Fibroblast of lung (primary cell): ENCODE measurements around the gene CUTA. TPM values are rescaled to one million over a fixed set of nuclear protein-coding genes. Genes with fewer than 3 reads are reported as not detected.

Experiments used
- DNase-seq, 2 donors: peaks; one replicate each; pipeline versions ENCODE4 v3.0.0 to v3.0.0-alpha.2; 2010; ENCODE audit warnings: low read depth in 2 of 2
- H2AFZ ChIP-seq: 2 replicates; pipeline ENCODE4 v1.5.1; 2012; ENCODE audit warnings: low read length, control low read depth, inconsistent platforms
- H3K27ac ChIP-seq: 2 replicates; pipeline ENCODE4 v1.5.1; 2011; ENCODE audit warnings: low read length, control low read depth; ENCODE audit not compliant: insufficient read depth
- H3K27me3 ChIP-seq: 2 replicates; pipeline ENCODE4 v1.5.1; 2011; ENCODE audit warnings: mild to moderate bottlenecking, low read length; ENCODE audit not compliant: control insufficient read depth, insufficient read depth
- H3K36me3 ChIP-seq: 2 replicates; pipeline ENCODE4 v1.5.1; 2011; ENCODE audit warnings: low read length; ENCODE audit not compliant: control insufficient read depth, insufficient read depth
- H3K4me1 ChIP-seq: 2 replicates; pipeline ENCODE4 v1.5.1; 2011; ENCODE audit warnings: low read length; ENCODE audit not compliant: control insufficient read depth, insufficient read depth; ENCODE audit errors: extremely low read depth
- H3K4me2 ChIP-seq: 2 replicates; pipeline ENCODE4 v1.5.1; 2011; ENCODE audit warnings: low read length, control low read depth; ENCODE audit not compliant: insufficient read depth; ENCODE audit errors: extremely low read depth
- H3K4me3 ChIP-seq, 4 experiments: fragments of 200-600 bp in 1 of 4; sonication (generic) in 1 of 4; replicated peaks in 1 of 4; 2 replicates each; pipeline ENCODE4 v1.5.1; 2011 to 2016; ENCODE audit warnings: low read length in 4 of 4, low read depth in 3 of 4, mild to moderate bottlenecking in 3 of 4, control low read depth in 2 of 4, inconsistent platforms in 1 of 4, mixed read lengths in 1 of 4; ENCODE audit not compliant: insufficient read depth in 1 of 4; ENCODE audit errors: control extremely low read depth in 1 of 4
- H3K79me2 ChIP-seq: 2 replicates; pipeline ENCODE4 v1.5.1; 2012; ENCODE audit warnings: mild to moderate bottlenecking, low read length, inconsistent platforms; ENCODE audit not compliant: control insufficient read depth, insufficient read depth
- H3K9ac ChIP-seq: 2 replicates; pipeline ENCODE4 v1.5.1; 2011; ENCODE audit warnings: mild to moderate bottlenecking, low read length, control low read depth; ENCODE audit not compliant: insufficient read depth
- H3K9me3 ChIP-seq: 2 replicates; pipeline ENCODE4 v1.5.1; 2012; ENCODE audit warnings: low read depth, low read length; ENCODE audit not compliant: control insufficient read depth, insufficient read depth
- H4K20me1 ChIP-seq: 2 replicates; pipeline ENCODE4 v1.5.1; 2011; ENCODE audit warnings: low read length; ENCODE audit not compliant: control insufficient read depth, insufficient read depth; ENCODE audit errors: extremely low read depth
- CTCF ChIP-seq, 2 donors: IDR thresholded peaks in 1 of 2; conservative IDR thresholded peaks in 1 of 2; 1 replicate in 1 of 2; 2 replicates in 1 of 2; pipeline ENCODE4 v1.5.1; 2011 to 2012; ENCODE audit warnings: low read length in 2 of 2, control low read depth in 1 of 2, inconsistent platforms in 1 of 2, low read depth in 1 of 2, mild to moderate bottlenecking in 1 of 2
- EZH2 ChIP-seq: IDR thresholded peaks from 2 replicates; pipeline ENCODE4 v1.5.1; 2012; ENCODE audit warnings: low read length, control low read depth, mild to moderate bottlenecking; ENCODE audit errors: missing control alignments
- polyA plus RNA-seq, 2 donors: library from polyadenylated mRNA; depleted of rRNA in 1 of 2; stranded (reverse) in 1 of 2; unstranded in 1 of 2; fragments of >200 nt; gene quantifications; 2 replicates each; pipeline ENCODE4 v1.2.1, GENCODE V29; 2011 to 2012; ENCODE audit warnings: missing spikeins in 1 of 2
- total RNA-seq: library from RNA; depleted of rRNA; stranded (reverse); fragments of >200 nt; gene quantifications from 2 replicates; pipeline ENCODE4 v1.2.1, GENCODE V29; 2014

CUTA gene
- total and polyA plus RNA-seq, 2 donors (not counting 1 experiment from before 2014, with no cell fraction given) = 127 to 264 TPM

- Histone ChIP-seq H4K20me1 (no peaks in the 10 kb centered on the region), H3K36me3 (peaks cover 29% of the 10 kb centered on the region), H3K9ac (no peak overlapping the region), H3K27ac (no peak overlapping the region), H3K4me1 (no peaks in the 10 kb centered on the region), H3K4me2 (no peak overlapping the region), H3K9me3 (no peaks in the 10 kb centered on the region), H3K79me2 (no peaks in the 10 kb centered on the region), H3K4me3 (no peak overlapping the region), H3K27me3 (no peaks in the 10 kb centered on the region), H2AFZ (no peak overlapping the region)
- no peak for DNase-seq
- TF ChIP-seq CTCF (conservative IDR thresholded peaks at IDR 0.05 in 1 of 2, IDR thresholded peaks at IDR 0.05 in 1 of 2; ENCODE audit: low read depth in 1 of 2, low read length in 2 of 2) = no peak
- no peak for TF ChIP-seq EZH2
Observed at GRCh38 chr6:33440649-33441309, 22.9 kb upstream of the CUTA start.

- no peaks in the 10 kb centered on the region for H3K79me2 ChIP-seq
- TF ChIP-seq EZH2 (no peak), CTCF (conservative IDR thresholded peaks at IDR 0.05 in 1 of 2, IDR thresholded peaks at IDR 0.05 in 1 of 2; ENCODE audit: low read depth in 1 of 2, low read length in 2 of 2) (no peak)
- H3K4me2 ChIP-seq = no peak overlapping the region
- H3K36me3 ChIP-seq = peaks cover 34% of the 10 kb centered on the region
- no peaks in the 10 kb centered on the region for H3K27me3 ChIP-seq
- no peaks in the 10 kb centered on the region for H4K20me1 ChIP-seq
- H3K9ac ChIP-seq = no peak overlapping the region
- H2AFZ ChIP-seq = no peak overlapping the region
- DNase-seq = no peak
- no peaks in the 10 kb centered on the region for H3K4me1 ChIP-seq
- no peak overlapping the region for H3K4me3 ChIP-seq
- no peak overlapping the region for H3K27ac ChIP-seq
- no peaks in the 10 kb centered on the region for H3K9me3 ChIP-seq
Observed at GRCh38 chr6:33439956-33440648, 22.2 kb upstream of the CUTA start.

- no peak overlapping the region for H3K4me2 ChIP-seq
- peaks cover 32% of the 10 kb centered on the region for H3K36me3 ChIP-seq
- no peak for DNase-seq
- H2AFZ ChIP-seq = no peak overlapping the region
- no peak for TF ChIP-seq EZH2
- no peak for TF ChIP-seq CTCF (conservative IDR thresholded peaks at IDR 0.05 in 1 of 2, IDR thresholded peaks at IDR 0.05 in 1 of 2; ENCODE audit: low read depth in 1 of 2, low read length in 2 of 2)
- H3K79me2 ChIP-seq = no peaks in the 10 kb centered on the region
- no peaks in the 10 kb centered on the region for H3K9me3 ChIP-seq
- no peaks in the 10 kb centered on the region for H4K20me1 ChIP-seq
- no peak overlapping the region for H3K9ac ChIP-seq
- no peak overlapping the region for H3K4me3 ChIP-seq
- H3K27me3 ChIP-seq = no peaks in the 10 kb centered on the region
- no peaks in the 10 kb centered on the region for H3K4me1 ChIP-seq
- no peak overlapping the region for H3K27ac ChIP-seq
Observed at GRCh38 chr6:33438978-33439594, 21.2 kb upstream of the CUTA start.
